GM21528 (cell line): Measurements from ENCODE around the gene ANAPC1.
"Not testable (repeated sequence)": the region's sequence is repeated elsewhere in the genome, so short reads cannot be mapped to it uniquely, and the experiment has no call there.

Experiments used
- ATAC-seq: cut with Tn5 transposase; IDR thresholded peaks from one replicate; pipeline ENCODE4 v1.9.1; 2021; ENCODE audit warnings: mild to moderate bottlenecking, moderate library complexity; ENCODE audit not compliant: unreplicated experiment, low FRiP score

ANAPC1 gene

DNA sequence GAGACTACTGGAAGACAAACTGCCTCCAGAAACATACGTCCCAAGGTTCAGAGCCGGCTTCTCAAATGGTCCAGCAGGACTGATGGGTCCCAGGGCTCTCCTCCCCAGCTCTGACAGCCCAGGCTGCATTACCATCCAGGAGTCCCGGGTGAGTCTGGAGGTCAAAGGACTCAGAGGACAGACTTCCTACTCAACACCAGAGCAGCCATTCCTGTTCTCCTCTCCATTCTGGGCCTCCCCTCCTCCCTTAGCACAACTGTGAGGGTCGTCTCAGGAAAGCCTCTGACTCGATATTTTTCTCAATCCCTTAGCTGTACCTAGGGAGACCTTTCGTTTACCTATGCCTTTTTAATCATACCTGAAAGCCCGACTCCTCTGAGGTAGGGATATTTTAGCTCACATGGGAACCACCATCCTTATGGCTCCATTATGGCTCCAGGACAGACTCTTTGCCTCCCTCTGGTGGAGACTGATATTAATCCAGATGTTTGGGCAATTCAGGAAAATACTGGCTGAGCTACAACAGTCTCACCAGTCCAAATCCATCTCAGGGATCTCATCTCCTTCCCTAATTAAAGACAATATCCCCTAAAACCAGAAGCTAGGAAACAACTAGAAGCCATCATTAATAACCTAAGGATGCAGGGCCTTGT lies 70.9 kb downstream of the ANAPC1 start:
- ATAC-seq, result not testable (repeated sequence)

DNA sequence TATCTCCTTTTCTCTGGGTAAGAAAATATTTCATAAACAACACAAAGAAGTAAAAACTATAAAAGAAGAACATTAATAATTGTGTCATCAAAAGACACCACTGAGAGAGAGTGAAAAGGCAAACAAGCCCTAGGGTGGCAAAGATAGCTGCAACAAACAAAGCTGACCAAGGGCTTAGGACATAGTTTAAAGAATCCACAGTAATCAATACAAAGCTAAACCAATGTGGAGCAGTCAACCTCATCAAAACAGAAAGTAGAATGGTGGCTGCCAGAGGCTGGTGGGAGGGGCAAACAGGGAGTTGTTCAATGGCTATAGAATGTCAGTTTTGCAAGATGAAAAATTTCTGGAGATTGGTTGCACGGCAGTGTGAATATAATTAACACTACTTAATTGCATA lies 93.4 kb downstream of the ANAPC1 start:
- not testable (repeated sequence) for ATAC-seq

DNA sequence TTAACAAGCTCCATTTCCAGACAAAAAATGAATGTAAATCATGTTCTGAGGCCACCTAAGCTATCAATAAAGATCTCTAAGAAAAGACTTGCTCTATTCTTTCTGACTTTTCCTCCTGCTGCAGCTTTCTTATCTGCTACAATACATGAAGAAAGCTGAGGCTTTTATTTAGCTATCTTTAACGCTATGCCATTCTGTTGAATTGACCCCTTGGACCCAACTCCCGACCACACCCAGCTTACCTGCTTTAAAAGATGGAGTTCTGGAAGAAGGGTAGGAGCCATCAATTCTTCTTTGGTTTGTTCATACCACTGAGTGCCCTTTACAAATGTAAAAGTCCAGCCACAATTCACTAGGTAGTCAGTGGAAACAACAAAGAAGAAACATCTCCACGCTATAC lies 99.9 kb downstream of the ANAPC1 start:
- ATAC-seq, result not testable (repeated sequence)

DNA sequence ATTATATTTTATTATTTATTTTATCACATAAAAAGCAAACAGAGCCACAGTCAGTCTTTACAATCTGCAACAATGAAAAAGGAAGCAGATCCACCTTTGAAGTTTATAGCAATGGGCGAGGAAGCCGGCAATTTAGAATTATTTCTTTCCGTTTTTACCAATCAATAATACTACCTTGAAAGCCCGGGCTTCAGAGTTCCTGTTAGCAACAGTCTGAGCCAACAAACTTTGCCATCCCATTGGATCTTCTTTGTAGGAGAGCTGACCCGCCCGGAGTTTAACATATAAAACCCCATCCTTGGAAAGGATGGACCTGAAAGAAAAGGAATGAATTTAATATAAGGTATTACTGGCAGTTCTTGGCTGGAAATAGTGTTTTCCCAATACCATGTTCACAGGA lies 101.8 kb downstream of the ANAPC1 start:
- ATAC-seq, result not testable (repeated sequence)

DNA sequence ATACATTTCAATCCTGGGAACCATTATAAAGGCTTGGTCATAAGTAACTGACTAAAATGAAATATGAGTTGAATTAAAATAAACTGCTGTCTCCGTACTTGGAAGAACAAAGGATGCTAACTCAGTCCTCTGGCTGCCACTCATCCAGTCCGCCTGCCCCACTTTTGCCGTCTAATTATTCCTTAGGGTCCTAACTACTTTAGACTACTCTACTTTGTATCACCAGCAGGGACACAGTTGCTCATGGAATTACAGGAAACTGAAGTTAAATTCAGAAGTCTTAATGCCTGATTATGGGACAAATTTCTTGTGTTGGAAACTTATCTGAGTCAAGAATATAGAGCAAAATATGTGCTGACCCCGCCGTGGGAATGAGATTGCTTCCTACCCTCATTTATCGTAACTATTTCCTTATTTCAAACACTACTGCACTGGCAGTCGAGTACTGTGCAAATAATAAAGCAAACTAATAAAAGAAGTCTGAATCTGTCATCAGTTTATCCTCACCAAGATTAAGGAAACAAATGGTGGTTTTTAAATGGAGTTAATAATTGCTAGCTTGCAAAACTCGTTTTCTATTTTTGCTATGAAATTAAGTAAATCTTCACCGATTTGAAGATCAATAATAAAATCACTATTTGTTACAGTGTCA lies 102.4 kb downstream of the ANAPC1 start:
- ATAC-seq, result not testable (repeated sequence)

GRCh38 chr2:111777155-111777554 lies 106.8 kb downstream of the ANAPC1 start:
- ATAC-seq, result not testable (repeated sequence)

DNA sequence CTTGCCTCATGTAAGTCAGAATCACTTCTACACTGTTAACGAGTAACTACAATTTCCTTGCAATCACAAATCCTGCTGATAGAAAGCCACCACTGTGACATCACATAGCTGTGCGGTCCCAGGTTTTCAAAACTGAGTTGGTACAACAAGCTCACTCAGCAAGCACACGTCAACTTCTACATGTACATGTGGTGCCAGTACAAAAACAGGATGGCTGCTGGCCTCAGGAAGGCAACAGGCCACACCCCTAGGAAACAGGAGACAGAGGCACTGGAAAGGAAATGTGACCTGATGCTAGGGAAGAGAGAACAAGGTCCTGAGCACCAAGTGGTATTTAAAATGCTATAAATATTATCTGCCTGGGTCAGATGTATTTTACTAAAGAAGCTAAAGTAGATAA lies 107.7 kb downstream of the ANAPC1 start:
- not testable (repeated sequence) for ATAC-seq

GRCh38 chr2:111772180-111772579 lies 111.8 kb downstream of the ANAPC1 start:
- ATAC-seq, result not testable (repeated sequence)

- not testable (repeated sequence) for ATAC-seq
These were observed 112.9 kb downstream of the ANAPC1 start for GRCh38 chr2:111770916-111771658.

GRCh38 chr2:111768266-111769190 lies 115.5 kb downstream of the ANAPC1 start:
- ATAC-seq, result not testable (repeated sequence)

- ATAC-seq, result not testable (repeated sequence)
These were observed 116.9 kb downstream of the ANAPC1 start for GRCh38 chr2:111767087-111767486.

GRCh38 chr2:111766295-111766694 lies 117.7 kb downstream of the ANAPC1 start:
- not testable (repeated sequence) for ATAC-seq

- not testable (repeated sequence) for ATAC-seq
These were observed 119.8 kb downstream of the ANAPC1 start for GRCh38 chr2:111764151-111764550.

DNA sequence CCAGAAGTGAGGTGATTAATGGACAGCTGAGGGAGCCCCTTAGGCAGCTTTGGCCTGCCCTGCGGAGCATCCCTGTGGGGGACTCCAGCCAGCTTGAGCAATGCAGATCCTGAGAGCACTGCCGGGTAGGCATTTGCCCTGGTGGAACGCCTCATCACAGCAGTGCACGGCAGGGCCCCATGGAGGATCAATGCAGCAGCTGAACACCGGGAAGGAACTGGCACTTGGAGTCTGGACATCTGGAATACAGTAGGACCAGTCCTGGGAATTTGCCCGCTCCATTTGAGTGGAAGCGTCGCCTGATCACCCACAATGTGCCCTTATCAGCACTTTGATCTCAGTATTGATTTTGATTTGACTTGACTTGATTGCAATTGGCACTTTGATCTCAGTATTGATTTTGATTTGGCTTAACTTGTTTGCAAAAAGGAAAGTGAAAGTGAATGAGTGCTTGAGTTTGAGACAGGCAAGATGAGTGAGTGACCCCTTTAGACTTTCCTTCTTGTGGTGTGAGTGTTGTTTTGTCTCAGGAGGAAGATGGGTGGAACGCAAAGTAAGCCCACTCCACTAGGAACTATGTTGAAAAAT lies 123.2 kb downstream of the ANAPC1 start:
- ATAC-seq, result not testable (repeated sequence)

DNA sequence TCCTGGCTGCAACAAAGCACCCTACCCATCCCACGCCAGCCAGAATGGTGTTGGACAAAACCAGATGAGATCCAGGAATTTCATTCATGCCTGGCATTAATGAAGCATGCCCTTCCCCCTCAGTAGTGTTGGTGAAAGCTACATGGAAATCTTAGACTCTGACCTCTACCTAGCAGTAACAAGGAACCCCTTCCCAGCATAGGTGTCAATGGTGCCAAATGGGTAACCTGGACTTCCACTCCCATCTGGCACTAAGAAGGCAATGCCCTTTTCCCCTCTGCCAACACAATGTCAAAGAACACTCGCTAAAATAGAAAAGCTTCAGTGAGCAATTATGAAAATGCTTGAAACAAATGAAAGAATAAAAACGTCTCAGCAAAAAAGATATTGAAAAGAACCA lies 131.5 kb downstream of the ANAPC1 start:
- not testable (repeated sequence) for ATAC-seq

GRCh38 chr2:111750641-111751040 lies 133.4 kb downstream of the ANAPC1 start:
- ATAC-seq, result not testable (repeated sequence)

- not testable (repeated sequence) for ATAC-seq
These were observed 135.6 kb downstream of the ANAPC1 start for GRCh38 chr2:111748429-111748828.

DNA sequence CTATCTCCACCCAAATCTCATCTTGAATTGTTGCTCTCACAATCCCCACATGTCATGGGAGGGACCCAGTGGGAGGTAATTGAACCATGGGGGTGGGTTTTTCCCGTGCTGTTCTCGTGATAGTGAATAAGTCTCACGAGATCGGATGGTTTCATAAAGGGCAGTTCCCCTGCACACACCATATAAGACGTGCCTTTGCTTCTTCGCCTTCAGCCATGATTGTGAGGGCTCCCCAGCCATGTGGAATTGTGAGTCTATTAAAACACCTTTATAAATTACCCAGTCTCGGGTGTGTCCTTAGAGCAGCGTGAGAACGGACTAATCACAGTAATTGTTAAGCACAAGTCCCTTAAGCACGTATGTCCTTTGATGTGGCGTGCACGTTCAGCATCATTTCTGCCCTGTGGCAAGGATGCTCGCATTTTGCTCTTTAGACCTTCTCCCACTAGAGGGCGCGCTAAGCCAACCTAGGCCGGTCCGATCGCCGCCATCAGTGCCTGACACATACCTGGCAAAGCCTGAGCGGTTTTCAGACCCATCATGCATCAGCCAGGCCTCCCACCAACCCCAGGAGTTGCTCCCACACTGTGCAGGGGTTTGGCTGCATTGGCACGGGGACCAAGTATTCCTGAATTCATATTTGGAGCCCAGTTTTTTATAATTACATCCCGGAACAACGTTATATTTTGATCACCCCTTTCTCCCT lies 136.4 kb downstream of the ANAPC1 start:
- peak; percentile 94 for ATAC-seq

GRCh38 chr2:111744751-111745150 lies 139.2 kb downstream of the ANAPC1 start:
- ATAC-seq, result not testable (repeated sequence)
